Neural cell (in vitro differentiated cells): Measurements from ENCODE around the gene THAP4. TPM values are rescaled to one million over a fixed set of nuclear protein-coding genes. Genes with fewer than 3 reads are reported as not detected.

Experiments used
- H2AFZ ChIP-seq: fragments of 200-600, 300-800 bp; sonication (generic), shearing (Covaris generic); 2 replicates; pipeline ENCODE4 v1.6.0; 2014; ENCODE audit warnings: low read depth, mild to moderate bottlenecking, antibody characterized with exemption, low read length, moderate library complexity
- H3F3A ChIP-seq: fragments of 200-600 bp; shearing (Covaris generic); 2 replicates; pipeline ENCODE4 v1.6.1; 2016; ENCODE audit warnings: mild to moderate bottlenecking, moderate library complexity, mixed read lengths, antibody characterized with exemption, low read length; ENCODE audit not compliant: insufficient read depth, poor library complexity, severe bottlenecking
- H3K27ac ChIP-seq: fragments of 200-600, 300-800 bp; sonication (generic), shearing (Covaris generic); 2 replicates; pipeline ENCODE4 v1.5.1; 2014; ENCODE audit warnings: mild to moderate bottlenecking, low read length, moderate library complexity
- H3K27me3 ChIP-seq: fragments of 300-800, 200-600 bp; sonication (generic), shearing (Covaris generic); 2 replicates; pipeline ENCODE4 v1.6.0; 2014; ENCODE audit warnings: mild to moderate bottlenecking, low read depth, low read length, moderate library complexity; ENCODE audit not compliant: insufficient read depth
- H3K36me3 ChIP-seq: fragments of 300-800, 200-600 bp; sonication (generic), shearing (Covaris generic); 2 replicates; pipeline ENCODE4 v1.5.1; 2014; ENCODE audit warnings: mild to moderate bottlenecking, antibody characterized with exemption, low read length, moderate library complexity; ENCODE audit not compliant: insufficient read depth
- H3K4me2 ChIP-seq: fragments of 300-800, 200-600 bp; sonication (generic), shearing (Covaris generic); 2 replicates; pipeline ENCODE4 v1.6.0; 2014; ENCODE audit warnings: mild to moderate bottlenecking, low read length
- H3K4me3 ChIP-seq: fragments of 300-800, 200-600 bp; sonication (generic), shearing (Covaris generic); 2 replicates; pipeline ENCODE4 v1.5.1; 2014; ENCODE audit warnings: mild to moderate bottlenecking, low read length, moderate library complexity
- H3K79me2 ChIP-seq: fragments of 200-600 bp; shearing (Covaris generic); replicated peaks from 2 replicates; pipeline ENCODE4 v1.6.0; 2014; ENCODE audit warnings: mild to moderate bottlenecking, low read length, moderate library complexity; ENCODE audit not compliant: insufficient read depth
- H3K9ac ChIP-seq: fragments of 300-800, 200-600 bp; sonication (generic), shearing (Covaris generic); 2 replicates; pipeline ENCODE4 v1.6.1; 2016; ENCODE audit warnings: mild to moderate bottlenecking, low read length, mixed read lengths
- H3K9me2 ChIP-seq: fragments of 200-600 bp; shearing (Covaris generic); 2 replicates; pipeline ENCODE4 v1.6.1; 2016; ENCODE audit warnings: mild to moderate bottlenecking, low read length, mixed read lengths; ENCODE audit not compliant: insufficient read depth
- H3K9me3 ChIP-seq: fragments of 200-600, 300-800 bp; sonication (generic), shearing (Covaris generic); 2 replicates; pipeline ENCODE4 v1.6.1; 2016; ENCODE audit warnings: mild to moderate bottlenecking, mixed run types, low read length, moderate library complexity, mixed read lengths
- H4K20me1 ChIP-seq: fragments of 200-600 bp; shearing (Covaris generic); 2 replicates; pipeline ENCODE4 v1.6.1; 2016; ENCODE audit warnings: mild to moderate bottlenecking, mixed run types; ENCODE audit not compliant: insufficient read depth
- EP300 ChIP-seq: fragments of 450-650 bp; conservative IDR thresholded peaks from 2 replicates; pipeline ENCODE4 v1.6.1; 2014; ENCODE audit warnings: antibody characterized with exemption, mild to moderate bottlenecking, moderate library complexity; ENCODE audit not compliant: poor library complexity, severe bottlenecking
- EZH2 ChIP-seq: fragments of 200-600, 300-800 bp; shearing (Covaris generic), sonication (generic); IDR thresholded peaks from 2 replicates; pipeline ENCODE4 v1.6.1; 2014; ENCODE audit warnings: antibody characterized with exemption, low read length, borderline replicate concordance, mild to moderate bottlenecking; ENCODE audit not compliant: insufficient read depth, poor library complexity, severe bottlenecking
- MXI1 ChIP-seq: fragments of 450-650 bp; conservative IDR thresholded peaks from 2 replicates; pipeline ENCODE4 v1.6.1; 2014; ENCODE audit warnings: antibody characterized with exemption, mild to moderate bottlenecking; ENCODE audit not compliant: poor library complexity, severe bottlenecking
- POLR2AphosphoS5 ChIP-seq: IDR thresholded peaks from 2 replicates; pipeline ENCODE4 v1.6.1; 2012
- RAD21 ChIP-seq: fragments of 450-650 bp; conservative IDR thresholded peaks from 2 replicates; pipeline ENCODE4 v1.6.1; 2014; ENCODE audit warnings: antibody characterized with exemption, mild to moderate bottlenecking, moderate library complexity
- SMC3 ChIP-seq: fragments of 450-650 bp; conservative IDR thresholded peaks from 2 replicates; pipeline ENCODE4 v1.6.1; 2014; ENCODE audit warnings: antibody characterized with exemption, mild to moderate bottlenecking, moderate library complexity; ENCODE audit not compliant: poor library complexity
- TAF1 ChIP-seq: IDR thresholded peaks from 2 replicates; pipeline ENCODE4 v1.6.1; 2012; ENCODE audit warnings: low read depth
- polyA plus RNA-seq: library from polyadenylated mRNA; depleted of rRNA; stranded (reverse); fragments of >200 nt; gene quantifications from 2 replicates; pipeline ENCODE4 v1.2.3, GENCODE V29; 2014
- TF ChIP-seq, protein P1 (sequence below): fragments of 450-650 bp; IDR thresholded peaks from 2 replicates; pipeline ENCODE4 v1.5.1; 2014; ENCODE audit warnings: antibody characterized with exemption, mild to moderate bottlenecking, moderate library complexity; ENCODE audit not compliant: poor library complexity, severe bottlenecking
- TF ChIP-seq, protein P2 (sequence below): IDR thresholded peaks from 2 replicates; pipeline ENCODE4 v1.6.1; 2012; ENCODE audit warnings: borderline replicate concordance

The THAP4 gene
- polyA plus RNA-seq, 1 donor from 2014 or later = 30.8 TPM

DNA sequence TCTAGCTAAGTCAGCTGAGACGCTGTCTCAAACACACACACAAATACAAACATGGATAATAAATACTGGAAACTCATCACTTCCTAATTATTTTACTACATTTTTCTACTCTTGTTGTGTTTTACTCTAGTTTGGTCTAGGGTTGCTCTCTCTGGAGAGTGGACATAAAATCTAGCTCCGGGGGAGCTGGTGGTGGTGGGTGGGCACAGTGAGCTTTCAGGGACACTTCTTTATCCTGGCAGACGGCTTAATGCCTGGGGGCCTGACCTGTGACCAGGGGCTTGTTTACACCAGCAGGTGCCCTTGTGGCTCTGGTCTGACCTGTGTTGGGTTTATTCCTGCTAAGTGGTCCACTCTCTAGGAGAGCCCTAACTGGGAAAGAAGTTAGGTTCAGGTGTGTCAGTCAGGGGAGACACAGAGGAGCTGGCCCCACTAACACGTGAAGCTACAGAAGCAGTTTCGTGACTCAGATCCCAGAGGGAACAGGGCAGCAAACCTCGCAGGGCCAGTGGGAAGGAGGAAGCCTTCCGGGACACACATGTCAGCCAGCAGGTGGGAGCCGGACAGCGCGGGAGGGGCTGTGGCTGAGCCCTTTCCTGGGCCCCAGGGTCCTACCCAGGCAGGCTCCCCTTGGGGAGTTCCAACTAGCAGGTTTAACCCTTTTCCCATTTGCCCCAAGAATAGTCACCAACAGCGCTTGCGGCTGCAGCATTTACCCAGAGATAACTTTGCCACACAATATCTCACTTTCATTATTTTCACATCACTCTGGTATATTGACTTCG is 100.9 kb downstream of the THAP4 start:
- H3K79me2 ChIP-seq = no peaks in the 10 kb centered on the region
- no peaks in the 10 kb centered on the region for H3K9me2 ChIP-seq
- H2AFZ ChIP-seq = no peak overlapping the region
- H4K20me1 ChIP-seq = no peaks in the 10 kb centered on the region
- H3K27ac ChIP-seq = no peak overlapping the region
- H3K36me3 ChIP-seq = no peaks in the 10 kb centered on the region
- no peak overlapping the region for H3K9ac ChIP-seq
- H3K4me3 ChIP-seq = no peak overlapping the region
- H3F3A ChIP-seq = no peaks in the 10 kb centered on the region
- TF ChIP-seq, protein P1, sequence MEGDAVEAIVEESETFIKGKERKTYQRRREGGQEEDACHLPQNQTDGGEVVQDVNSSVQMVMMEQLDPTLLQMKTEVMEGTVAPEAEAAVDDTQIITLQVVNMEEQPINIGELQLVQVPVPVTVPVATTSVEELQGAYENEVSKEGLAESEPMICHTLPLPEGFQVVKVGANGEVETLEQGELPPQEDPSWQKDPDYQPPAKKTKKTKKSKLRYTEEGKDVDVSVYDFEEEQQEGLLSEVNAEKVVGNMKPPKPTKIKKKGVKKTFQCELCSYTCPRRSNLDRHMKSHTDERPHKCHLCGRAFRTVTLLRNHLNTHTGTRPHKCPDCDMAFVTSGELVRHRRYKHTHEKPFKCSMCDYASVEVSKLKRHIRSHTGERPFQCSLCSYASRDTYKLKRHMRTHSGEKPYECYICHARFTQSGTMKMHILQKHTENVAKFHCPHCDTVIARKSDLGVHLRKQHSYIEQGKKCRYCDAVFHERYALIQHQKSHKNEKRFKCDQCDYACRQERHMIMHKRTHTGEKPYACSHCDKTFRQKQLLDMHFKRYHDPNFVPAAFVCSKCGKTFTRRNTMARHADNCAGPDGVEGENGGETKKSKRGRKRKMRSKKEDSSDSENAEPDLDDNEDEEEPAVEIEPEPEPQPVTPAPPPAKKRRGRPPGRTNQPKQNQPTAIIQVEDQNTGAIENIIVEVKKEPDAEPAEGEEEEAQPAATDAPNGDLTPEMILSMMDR = no peak
- TF ChIP-seq MXI1 = no peak
- TF ChIP-seq POLR2AphosphoS5 = no peak
- no peak for TF ChIP-seq TAF1
- TF ChIP-seq SMC3 = no peak
- TF ChIP-seq, protein P2, sequence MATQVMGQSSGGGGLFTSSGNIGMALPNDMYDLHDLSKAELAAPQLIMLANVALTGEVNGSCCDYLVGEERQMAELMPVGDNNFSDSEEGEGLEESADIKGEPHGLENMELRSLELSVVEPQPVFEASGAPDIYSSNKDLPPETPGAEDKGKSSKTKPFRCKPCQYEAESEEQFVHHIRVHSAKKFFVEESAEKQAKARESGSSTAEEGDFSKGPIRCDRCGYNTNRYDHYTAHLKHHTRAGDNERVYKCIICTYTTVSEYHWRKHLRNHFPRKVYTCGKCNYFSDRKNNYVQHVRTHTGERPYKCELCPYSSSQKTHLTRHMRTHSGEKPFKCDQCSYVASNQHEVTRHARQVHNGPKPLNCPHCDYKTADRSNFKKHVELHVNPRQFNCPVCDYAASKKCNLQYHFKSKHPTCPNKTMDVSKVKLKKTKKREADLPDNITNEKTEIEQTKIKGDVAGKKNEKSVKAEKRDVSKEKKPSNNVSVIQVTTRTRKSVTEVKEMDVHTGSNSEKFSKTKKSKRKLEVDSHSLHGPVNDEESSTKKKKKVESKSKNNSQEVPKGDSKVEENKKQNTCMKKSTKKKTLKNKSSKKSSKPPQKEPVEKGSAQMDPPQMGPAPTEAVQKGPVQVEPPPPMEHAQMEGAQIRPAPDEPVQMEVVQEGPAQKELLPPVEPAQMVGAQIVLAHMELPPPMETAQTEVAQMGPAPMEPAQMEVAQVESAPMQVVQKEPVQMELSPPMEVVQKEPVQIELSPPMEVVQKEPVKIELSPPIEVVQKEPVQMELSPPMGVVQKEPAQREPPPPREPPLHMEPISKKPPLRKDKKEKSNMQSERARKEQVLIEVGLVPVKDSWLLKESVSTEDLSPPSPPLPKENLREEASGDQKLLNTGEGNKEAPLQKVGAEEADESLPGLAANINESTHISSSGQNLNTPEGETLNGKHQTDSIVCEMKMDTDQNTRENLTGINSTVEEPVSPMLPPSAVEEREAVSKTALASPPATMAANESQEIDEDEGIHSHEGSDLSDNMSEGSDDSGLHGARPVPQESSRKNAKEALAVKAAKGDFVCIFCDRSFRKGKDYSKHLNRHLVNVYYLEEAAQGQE = no peak
- no peak for TF ChIP-seq EZH2
- no peak for TF ChIP-seq EP300
- H3K9me3 ChIP-seq = no peaks in the 10 kb centered on the region
- H3K4me2 ChIP-seq = no peak overlapping the region
- peaks cover 8% of the 10 kb centered on the region for H3K27me3 ChIP-seq

DNA sequence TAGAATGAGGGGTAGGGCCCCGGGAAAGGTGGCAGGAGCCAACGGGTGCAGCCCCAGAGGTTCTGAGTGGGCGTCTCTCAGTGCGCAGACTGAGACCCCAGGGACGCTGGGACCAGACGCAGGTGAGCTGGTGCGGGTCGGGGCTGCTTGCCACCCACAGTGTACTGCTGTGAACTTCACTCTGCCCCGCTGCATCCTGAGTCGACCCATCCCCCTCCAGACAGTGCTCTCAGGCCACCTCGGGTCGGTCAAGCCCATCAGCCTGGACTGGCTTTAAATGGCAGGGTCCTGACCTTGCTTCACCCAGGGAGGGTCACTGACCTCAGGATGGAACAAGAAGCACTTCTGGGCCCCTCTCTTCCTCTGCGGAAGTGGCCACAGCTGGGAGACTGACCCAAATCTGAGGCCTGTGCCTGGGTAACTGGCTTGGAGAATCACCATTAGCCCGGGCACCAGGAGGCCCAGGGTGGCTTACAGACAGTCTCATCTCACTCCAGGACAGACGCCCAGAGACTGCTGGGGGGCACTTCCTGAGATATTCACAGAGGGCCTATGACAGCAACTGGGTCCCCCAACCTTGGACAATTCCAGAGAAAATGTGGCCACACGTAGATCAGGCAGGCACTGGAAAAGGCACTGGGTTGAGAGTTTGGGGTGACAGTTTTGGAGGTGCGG is 102.1 kb downstream of the THAP4 start:
- no peak overlapping the region for H2AFZ ChIP-seq
- H4K20me1 ChIP-seq = no peaks in the 10 kb centered on the region
- no peak overlapping the region for H3K27ac ChIP-seq
- H3K27me3 ChIP-seq = no peaks in the 10 kb centered on the region
- no peaks in the 10 kb centered on the region for H3K36me3 ChIP-seq
- H3F3A ChIP-seq = no peaks in the 10 kb centered on the region
- no peak overlapping the region for H3K4me3 ChIP-seq
- no peaks in the 10 kb centered on the region for H3K9me3 ChIP-seq
- no peaks in the 10 kb centered on the region for H3K9me2 ChIP-seq
- TF ChIP-seq POLR2AphosphoS5 (no peak), RAD21 (no peak), SMC3 (no peak), TAF1 (no peak), EZH2 (no peak), MXI1 (no peak), EP300 (no peak)
- TF ChIP-seq, protein P2 = no peak
- TF ChIP-seq, protein P1 = no peak
- no peak overlapping the region for H3K4me2 ChIP-seq
- no peaks in the 10 kb centered on the region for H3K79me2 ChIP-seq
- H3K9ac ChIP-seq = no peak overlapping the region
